Right hindlimb (tissue), 1 donor: ENCODE measurements around the gene UBE2D4.
"Not testable (repeated sequence)": the region's sequence is repeated elsewhere in the genome, so short reads cannot be mapped to it uniquely, and the experiment has no call there.

Experiments used
- DNase-seq: peaks from one replicate; pipeline ENCODE4 v3.0.0-alpha.2; 2018

UBE2D4 gene

GRCh38 chr7:43969586-43969985 lies 43.4 kb downstream of the UBE2D4 start:
- not testable (repeated sequence) for DNase-seq

- DNase-seq: not testable (repeated sequence)
These were observed 44.5 kb downstream of the UBE2D4 start for GRCh38 chr7:43970698-43971097.

GRCh38 chr7:43974033-43974573 lies 47.9 kb downstream of the UBE2D4 start:
- not testable (repeated sequence) for DNase-seq

GRCh38 chr7:43974725-43975482 lies 48.7 kb downstream of the UBE2D4 start:
- not testable (repeated sequence) for DNase-seq

GRCh38 chr7:43977525-43977924 lies 51.3 kb downstream of the UBE2D4 start:
- no peak for DNase-seq

GRCh38 chr7:43978102-43978501 lies 51.9 kb downstream of the UBE2D4 start:
- not testable (repeated sequence) for DNase-seq

GRCh38 chr7:43982848-43983247 lies 56.6 kb downstream of the UBE2D4 start:
- not testable (repeated sequence) for DNase-seq

GRCh38 chr7:43983736-43984135 lies 57.5 kb downstream of the UBE2D4 start:
- not testable (repeated sequence) for DNase-seq

- DNase-seq: peak; percentile 53
These were observed 59.9 kb downstream of the UBE2D4 start for GRCh38 chr7:43985904-43986864.

GRCh38 chr7:43987476-43987875 lies 61.2 kb downstream of the UBE2D4 start:
- not testable (repeated sequence) for DNase-seq

- peak; percentile 32 for DNase-seq
These were observed 63.9 kb downstream of the UBE2D4 start for GRCh38 chr7:43990011-43990585.

- not testable (repeated sequence) for DNase-seq
These were observed 64.6 kb downstream of the UBE2D4 start for GRCh38 chr7:43990829-43991228.

GRCh38 chr7:43992896-43993295 lies 66.7 kb downstream of the UBE2D4 start:
- not testable (repeated sequence) for DNase-seq

GRCh38 chr7:43994681-43995080 lies 68.4 kb downstream of the UBE2D4 start:
- not testable (repeated sequence) for DNase-seq

- DNase-seq: not testable (repeated sequence)
These were observed 71.3 kb downstream of the UBE2D4 start, which contains the start of gene SPDYE1 for GRCh38 chr7:43997532-43997931. TSS of gene SPDYE1 (plus strand) at chr7:43997897. CDS start at chr7:43999950, 2,053 bp downstream.
